ENCODE results near the gene EPN1. TPM values are rescaled to one million over a fixed set of nuclear protein-coding genes. Genes with fewer than 3 reads are reported as not detected.

The EPN1 gene
- total and polyA plus RNA-seq, 9 of the 15 experiments (the other 6 are each of a cell fraction or from before 2014, with no cell fraction given): 0.08 to 138 (median 12.7) TPM

DNA sequence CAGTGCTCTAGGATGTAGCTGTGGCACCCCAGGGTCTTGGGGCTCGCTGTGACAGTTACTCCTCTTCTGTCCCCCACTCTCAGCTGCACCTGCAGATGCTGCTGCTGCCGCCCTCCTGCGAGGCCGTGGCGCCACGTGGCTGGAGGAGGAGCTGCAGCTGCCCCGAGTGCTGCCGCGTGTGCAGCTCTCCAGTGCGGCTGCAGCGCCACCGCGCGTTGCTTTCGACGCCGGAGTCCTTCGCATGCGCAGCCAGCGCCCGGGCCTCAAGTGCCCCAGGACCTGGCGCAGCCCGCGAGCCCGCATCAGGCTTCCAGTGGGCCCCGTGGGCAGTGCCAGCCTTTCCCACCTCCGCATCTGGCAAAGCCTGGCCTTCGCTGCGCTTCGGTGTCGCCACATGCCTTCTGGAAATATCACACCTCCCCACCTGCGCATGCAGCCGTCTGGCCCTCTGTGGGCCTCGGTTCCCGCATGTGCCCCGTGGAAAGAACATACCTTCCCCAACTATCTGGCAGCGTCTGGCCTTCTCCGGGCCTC lies 34.9 kb upstream of the EPN1 start (continued):
- TF ChIP-seq, protein P1, sequence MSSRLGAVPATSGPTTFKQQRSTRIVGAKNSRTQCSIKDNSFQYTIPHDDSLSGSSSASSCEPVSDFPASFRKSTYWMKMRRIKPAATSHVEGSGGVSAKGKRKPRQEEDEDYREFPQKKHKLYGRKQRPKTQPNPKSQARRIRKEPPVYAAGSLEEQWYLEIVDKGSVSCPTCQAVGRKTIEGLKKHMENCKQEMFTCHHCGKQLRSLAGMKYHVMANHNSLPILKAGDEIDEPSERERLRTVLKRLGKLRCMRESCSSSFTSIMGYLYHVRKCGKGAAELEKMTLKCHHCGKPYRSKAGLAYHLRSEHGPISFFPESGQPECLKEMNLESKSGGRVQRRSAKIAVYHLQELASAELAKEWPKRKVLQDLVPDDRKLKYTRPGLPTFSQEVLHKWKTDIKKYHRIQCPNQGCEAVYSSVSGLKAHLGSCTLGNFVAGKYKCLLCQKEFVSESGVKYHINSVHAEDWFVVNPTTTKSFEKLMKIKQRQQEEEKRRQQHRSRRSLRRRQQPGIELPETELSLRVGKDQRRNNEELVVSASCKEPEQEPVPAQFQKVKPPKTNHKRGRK (tag; IDR thresholded peaks at IDR 0.05): no peak
- TF ChIP-seq, protein P2, sequence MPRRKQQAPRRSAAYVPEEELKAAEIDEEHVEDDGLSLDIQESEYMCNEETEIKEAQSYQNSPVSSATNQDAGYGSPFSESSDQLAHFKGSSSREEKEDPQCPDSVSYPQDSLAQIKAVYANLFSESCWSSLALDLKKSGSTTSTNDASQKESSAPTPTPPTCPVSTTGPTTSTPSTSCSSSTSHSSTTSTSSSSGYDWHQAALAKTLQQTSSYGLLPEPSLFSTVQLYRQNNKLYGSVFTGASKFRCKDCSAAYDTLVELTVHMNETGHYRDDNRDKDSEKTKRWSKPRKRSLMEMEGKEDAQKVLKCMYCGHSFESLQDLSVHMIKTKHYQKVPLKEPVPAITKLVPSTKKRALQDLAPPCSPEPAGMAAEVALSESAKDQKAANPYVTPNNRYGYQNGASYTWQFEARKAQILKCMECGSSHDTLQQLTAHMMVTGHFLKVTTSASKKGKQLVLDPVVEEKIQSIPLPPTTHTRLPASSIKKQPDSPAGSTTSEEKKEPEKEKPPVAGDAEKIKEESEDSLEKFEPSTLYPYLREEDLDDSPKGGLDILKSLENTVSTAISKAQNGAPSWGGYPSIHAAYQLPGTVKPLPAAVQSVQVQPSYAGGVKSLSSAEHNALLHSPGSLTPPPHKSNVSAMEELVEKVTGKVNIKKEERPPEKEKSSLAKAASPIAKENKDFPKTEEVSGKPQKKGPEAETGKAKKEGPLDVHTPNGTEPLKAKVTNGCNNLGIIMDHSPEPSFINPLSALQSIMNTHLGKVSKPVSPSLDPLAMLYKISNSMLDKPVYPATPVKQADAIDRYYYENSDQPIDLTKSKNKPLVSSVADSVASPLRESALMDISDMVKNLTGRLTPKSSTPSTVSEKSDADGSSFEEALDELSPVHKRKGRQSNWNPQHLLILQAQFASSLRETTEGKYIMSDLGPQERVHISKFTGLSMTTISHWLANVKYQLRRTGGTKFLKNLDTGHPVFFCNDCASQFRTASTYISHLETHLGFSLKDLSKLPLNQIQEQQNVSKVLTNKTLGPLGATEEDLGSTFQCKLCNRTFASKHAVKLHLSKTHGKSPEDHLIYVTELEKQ (CRISPR knock-in tag; IDR thresholded peaks at IDR 0.05): peak; percentile 53; the same call in 1 of the 2 replicates
- TF ChIP-seq CREM (IDR thresholded peaks at IDR 0.05; ENCODE audit: low read depth): peak; percentile 55
- TF ChIP-seq, protein P3, sequence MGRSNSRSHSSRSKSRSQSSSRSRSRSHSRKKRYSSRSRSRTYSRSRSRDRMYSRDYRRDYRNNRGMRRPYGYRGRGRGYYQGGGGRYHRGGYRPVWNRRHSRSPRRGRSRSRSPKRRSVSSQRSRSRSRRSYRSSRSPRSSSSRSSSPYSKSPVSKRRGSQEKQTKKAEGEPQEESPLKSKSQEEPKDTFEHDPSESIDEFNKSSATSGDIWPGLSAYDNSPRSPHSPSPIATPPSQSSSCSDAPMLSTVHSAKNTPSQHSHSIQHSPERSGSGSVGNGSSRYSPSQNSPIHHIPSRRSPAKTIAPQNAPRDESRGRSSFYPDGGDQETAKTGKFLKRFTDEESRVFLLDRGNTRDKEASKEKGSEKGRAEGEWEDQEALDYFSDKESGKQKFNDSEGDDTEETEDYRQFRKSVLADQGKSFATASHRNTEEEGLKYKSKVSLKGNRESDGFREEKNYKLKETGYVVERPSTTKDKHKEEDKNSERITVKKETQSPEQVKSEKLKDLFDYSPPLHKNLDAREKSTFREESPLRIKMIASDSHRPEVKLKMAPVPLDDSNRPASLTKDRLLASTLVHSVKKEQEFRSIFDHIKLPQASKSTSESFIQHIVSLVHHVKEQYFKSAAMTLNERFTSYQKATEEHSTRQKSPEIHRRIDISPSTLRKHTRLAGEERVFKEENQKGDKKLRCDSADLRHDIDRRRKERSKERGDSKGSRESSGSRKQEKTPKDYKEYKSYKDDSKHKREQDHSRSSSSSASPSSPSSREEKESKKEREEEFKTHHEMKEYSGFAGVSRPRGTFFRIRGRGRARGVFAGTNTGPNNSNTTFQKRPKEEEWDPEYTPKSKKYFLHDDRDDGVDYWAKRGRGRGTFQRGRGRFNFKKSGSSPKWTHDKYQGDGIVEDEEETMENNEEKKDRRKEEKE (IDR thresholded peaks at IDR 0.05; ENCODE audit: borderline replicate concordance in 1 of 2, control insufficient read depth in 1 of 2, low read depth in 2 of 2, low read length in 1 of 2): no peak
- TF ChIP-seq ZNF324 (CRISPR knock-in tag; IDR thresholded peaks at IDR 0.05): no peak
- TF ChIP-seq BRD9 (IDR thresholded peaks at IDR 0.05; ENCODE audit: low read depth, partially characterized antibody): no peak
- TF ChIP-seq, protein P4, sequence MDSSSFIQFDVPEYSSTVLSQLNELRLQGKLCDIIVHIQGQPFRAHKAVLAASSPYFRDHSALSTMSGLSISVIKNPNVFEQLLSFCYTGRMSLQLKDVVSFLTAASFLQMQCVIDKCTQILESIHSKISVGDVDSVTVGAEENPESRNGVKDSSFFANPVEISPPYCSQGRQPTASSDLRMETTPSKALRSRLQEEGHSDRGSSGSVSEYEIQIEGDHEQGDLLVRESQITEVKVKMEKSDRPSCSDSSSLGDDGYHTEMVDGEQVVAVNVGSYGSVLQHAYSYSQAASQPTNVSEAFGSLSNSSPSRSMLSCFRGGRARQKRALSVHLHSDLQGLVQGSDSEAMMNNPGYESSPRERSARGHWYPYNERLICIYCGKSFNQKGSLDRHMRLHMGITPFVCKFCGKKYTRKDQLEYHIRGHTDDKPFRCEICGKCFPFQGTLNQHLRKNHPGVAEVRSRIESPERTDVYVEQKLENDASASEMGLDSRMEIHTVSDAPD (CRISPR knock-in tag; IDR thresholded peaks at IDR 0.05): 0 out of 2 replicates have a peak, but pooled peaks have one; percentile 7
- TF ChIP-seq ZNF184 (CRISPR knock-in tag; IDR thresholded peaks at IDR 0.05): no peak
- TF ChIP-seq KAT8 (IDR thresholded peaks at IDR 0.05; ENCODE audit: low read depth): no peak
- TF ChIP-seq ZNF282 (CRISPR knock-in tag; IDR thresholded peaks at IDR 0.05): peak; percentile 98
- TF ChIP-seq CCAR2 (IDR thresholded peaks at IDR 0.05; ENCODE audit: low read depth, low read length): no peak
- no peak for TF ChIP-seq ZEB2 (IDR thresholded peaks at IDR 0.05)
- TF ChIP-seq, protein P5, sequence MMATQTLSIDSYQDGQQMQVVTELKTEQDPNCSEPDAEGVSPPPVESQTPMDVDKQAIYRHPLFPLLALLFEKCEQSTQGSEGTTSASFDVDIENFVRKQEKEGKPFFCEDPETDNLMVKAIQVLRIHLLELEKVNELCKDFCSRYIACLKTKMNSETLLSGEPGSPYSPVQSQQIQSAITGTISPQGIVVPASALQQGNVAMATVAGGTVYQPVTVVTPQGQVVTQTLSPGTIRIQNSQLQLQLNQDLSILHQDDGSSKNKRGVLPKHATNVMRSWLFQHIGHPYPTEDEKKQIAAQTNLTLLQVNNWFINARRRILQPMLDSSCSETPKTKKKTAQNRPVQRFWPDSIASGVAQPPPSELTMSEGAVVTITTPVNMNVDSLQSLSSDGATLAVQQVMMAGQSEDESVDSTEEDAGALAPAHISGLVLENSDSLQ (IDR thresholded peaks at IDR 0.05): no peak
- TF ChIP-seq, protein P6, sequence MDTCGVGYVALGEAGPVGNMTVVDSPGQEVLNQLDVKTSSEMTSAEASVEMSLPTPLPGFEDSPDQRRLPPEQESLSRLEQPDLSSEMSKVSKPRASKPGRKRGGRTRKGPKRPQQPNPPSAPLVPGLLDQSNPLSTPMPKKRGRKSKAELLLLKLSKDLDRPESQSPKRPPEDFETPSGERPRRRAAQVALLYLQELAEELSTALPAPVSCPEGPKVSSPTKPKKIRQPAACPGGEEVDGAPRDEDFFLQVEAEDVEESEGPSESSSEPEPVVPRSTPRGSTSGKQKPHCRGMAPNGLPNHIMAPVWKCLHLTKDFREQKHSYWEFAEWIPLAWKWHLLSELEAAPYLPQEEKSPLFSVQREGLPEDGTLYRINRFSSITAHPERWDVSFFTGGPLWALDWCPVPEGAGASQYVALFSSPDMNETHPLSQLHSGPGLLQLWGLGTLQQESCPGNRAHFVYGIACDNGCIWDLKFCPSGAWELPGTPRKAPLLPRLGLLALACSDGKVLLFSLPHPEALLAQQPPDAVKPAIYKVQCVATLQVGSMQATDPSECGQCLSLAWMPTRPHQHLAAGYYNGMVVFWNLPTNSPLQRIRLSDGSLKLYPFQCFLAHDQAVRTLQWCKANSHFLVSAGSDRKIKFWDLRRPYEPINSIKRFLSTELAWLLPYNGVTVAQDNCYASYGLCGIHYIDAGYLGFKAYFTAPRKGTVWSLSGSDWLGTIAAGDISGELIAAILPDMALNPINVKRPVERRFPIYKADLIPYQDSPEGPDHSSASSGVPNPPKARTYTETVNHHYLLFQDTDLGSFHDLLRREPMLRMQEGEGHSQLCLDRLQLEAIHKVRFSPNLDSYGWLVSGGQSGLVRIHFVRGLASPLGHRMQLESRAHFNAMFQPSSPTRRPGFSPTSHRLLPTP (IDR thresholded peaks at IDR 0.05; ENCODE audit: borderline replicate concordance, extremely low read depth, insufficient read length): no peak
